ENCODE measurements around the gene NEK1.
"Not testable (repeated sequence)": the region's sequence is repeated elsewhere in the genome, so short reads cannot be mapped to it uniquely, and the experiment has no call there.

GRCh38 chr4:169571012-169571411, 41.4 kb downstream of the NEK1 start:
- not testable (repeated sequence) for TF ChIP-seq CTCF (IDR thresholded peaks at IDR 0.05; ENCODE audit: insufficient read depth, low read depth, low read length); EZH2 (IDR thresholded peaks at IDR 0.05; ENCODE audit: insufficient read depth, low read length)

Data from astrocyte (in vitro differentiated cells and primary cell).